Stimulated activated CD4-positive, alpha-beta T cell treated with anti-CD3 and anti-CD28 coated beads, Interleukin-1b, Interleukin-23, amount 100 ng/mL, for 1 hour (primary cell): Measurements from ENCODE around the gene MAPKAPK2.

Source experiments
- DNase-seq, 2 donors: peaks; one replicate each; pipeline ENCODE4 v3.0.0-alpha.2; 2020; ENCODE audit warnings: low read depth in 2 of 2

Gene MAPKAPK2

DNA sequence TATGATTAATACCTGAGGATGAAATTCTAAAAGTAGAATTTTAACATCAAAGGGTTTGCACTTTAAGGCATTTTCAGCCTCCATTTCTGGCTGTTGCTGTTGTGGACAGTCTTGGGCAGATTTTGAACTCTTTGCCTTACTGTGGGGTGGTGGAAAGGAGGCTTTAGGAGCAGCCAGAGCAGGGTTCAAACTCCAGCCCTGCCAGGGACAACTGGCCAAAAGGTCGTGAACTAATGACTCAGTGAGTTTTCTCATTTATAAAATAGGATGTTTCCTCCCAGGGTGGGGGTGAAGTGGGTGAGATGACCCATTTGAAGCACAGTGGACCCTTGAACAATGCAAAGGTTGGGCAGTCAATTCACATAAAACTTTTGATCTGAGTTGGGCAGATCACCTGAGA is 36.7 kb downstream of the MAPKAPK2 start:
- no peak for DNase-seq

GRCh38 chr1:206722751-206723461 is 38.2 kb downstream of the MAPKAPK2 start:
- no peak for DNase-seq

- no peak for DNase-seq
Observed at GRCh38 chr1:206723462-206723804, 38.7 kb downstream of the MAPKAPK2 start.

DNA sequence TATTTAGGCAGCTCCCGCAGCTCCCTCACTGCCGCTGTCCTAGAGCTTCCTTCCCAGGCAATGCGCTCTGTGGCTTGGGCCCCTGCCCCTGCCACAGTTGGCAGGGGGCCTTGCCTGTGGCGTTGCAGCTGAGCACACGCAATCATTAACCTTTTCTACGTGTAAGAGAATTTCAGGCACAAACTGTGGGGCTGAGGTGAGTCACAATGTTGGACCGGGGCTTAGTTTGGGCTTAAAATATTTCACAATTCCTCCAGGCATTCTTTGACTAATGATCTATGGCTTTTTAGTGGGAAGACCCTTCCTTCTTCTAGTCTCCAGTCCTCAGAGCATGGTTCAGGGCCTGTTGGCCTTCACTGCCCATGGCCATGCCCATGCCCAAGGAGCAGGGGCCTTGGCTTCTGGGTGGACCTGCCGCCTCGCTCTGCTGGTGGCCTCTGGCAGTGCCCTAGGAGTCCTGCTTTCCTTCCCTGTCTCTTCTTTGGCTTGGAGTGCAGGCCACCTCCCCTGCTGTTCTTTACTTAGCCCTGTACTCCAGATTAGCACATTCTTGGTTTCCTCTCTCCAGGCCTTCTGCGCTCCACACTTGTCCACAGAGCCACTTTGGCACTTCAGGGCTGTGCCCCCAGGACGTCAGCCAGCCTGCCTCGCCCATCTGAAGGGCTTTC is 39.2 kb downstream of the MAPKAPK2 start:
- no peak for DNase-seq

- DNase-seq, result no peak
Observed at GRCh38 chr1:206725109-206725963, 40.6 kb downstream of the MAPKAPK2 start.

- no peak for DNase-seq
Observed at GRCh38 chr1:206727981-206728696, 43.4 kb downstream of the MAPKAPK2 start.

- DNase-seq, result no peak
Observed at GRCh38 chr1:206728697-206728987, 43.9 kb downstream of the MAPKAPK2 start.

- DNase-seq, result no peak
Observed at GRCh38 chr1:206729050-206729449, 44.3 kb downstream of the MAPKAPK2 start.

DNA sequence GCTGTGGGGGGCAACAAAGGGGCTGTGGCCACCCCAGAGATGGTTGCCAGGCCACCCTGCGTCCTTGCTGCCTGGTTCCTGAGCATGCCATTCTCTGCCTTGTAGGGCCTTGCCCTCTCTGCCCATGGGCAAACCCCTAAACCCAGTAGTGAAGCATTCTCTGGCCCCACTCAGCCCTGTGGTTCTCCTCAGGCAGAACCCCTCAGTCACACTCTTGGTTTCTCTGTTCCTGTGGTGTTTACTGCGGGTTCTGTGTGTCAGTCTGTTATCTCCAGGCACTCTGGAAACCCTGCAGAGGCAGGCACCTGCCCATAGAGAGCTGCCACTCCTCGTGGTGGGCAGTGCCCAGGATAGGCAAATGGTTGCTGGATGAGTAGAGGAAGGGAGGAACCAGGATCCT is 44.8 kb downstream of the MAPKAPK2 start:
- no peak for DNase-seq

- DNase-seq, result no peak
Observed at GRCh38 chr1:206732508-206732907, 47.8 kb downstream of the MAPKAPK2 start.

GRCh38 chr1:206732992-206733391 is 48.3 kb downstream of the MAPKAPK2 start:
- DNase-seq, result no peak

- DNase-seq, result peak; percentile 66 to 84
Observed at GRCh38 chr1:206734499-206735142, 49.9 kb downstream of the MAPKAPK2 start.

- DNase-seq, result no peak
Observed at GRCh38 chr1:206735553-206736031, 50.9 kb downstream of the MAPKAPK2 start.

DNA sequence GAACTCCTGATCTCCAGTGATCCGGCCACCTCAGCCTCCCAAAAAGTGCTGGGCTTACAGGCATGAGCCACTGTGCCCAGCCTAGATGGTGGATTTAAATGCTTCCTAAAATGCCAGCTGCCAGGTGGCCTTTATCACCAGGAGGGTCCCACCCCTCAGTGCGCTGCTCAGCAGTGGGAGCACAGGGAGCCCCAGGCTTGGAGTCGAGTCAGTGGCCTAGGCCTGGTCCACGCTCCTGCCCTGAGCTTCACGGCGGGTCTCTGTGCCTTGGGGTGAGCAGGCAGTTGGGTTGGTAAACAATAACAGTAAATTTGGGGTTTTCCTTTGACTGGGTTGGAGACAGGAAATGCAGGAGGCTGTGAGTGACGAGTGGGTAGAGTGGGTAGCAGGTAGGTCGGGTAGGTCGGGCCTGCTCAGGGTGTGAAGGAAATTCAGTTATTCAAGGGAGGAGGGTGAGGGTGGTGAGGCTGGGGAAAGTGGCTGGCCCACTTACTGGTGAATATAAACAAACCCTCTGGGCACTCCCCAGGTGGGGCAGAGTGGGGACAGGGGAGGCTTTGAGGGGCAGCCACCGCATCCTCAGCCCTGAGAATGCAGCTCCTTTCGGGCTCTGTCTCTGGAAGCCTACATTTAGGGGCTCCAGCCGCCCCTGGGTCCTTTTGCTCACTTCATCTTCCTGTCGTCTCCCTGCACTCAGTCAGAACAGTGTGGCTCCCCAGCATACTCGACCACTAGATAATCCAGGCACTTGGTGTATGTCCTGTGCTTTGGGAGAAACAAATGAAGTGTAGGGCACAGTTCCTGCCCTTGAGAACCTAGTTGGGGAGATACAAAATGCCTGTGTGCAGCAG is 52.4 kb downstream of the MAPKAPK2 start:
- peak in 1 of 2 donors; percentile 32 for DNase-seq

GRCh38 chr1:206737729-206738201 is 53.1 kb downstream of the MAPKAPK2 start:
- DNase-seq, result no peak

- no peak for DNase-seq
Observed at GRCh38 chr1:206738370-206739366, 54.0 kb downstream of the MAPKAPK2 start.

- DNase-seq, result no peak
Observed at GRCh38 chr1:206739411-206740076, 54.8 kb downstream of the MAPKAPK2 start.

- DNase-seq, result no peak
Observed at GRCh38 chr1:206741142-206741701, 56.5 kb downstream of the MAPKAPK2 start.
